HepG2 (cell line): ENCODE results near the gene FAM229B. TPM values are rescaled to one million over a fixed set of nuclear protein-coding genes. Genes with fewer than 3 reads are reported as not detected.
A peak's percentile ranks its signal among the peaks of the same experiment; 100 is the strongest.

Source experiments
- ELF1 ChIP-seq: sonication (generic); formaldehyde crosslinking; IDR thresholded peaks from 2 replicates; pipeline ENCODE4 v1.4.0; 2020; ENCODE audit warnings: missing genetic modification reagents
- IRX3 ChIP-seq: sonication (generic); formaldehyde crosslinking; IDR thresholded peaks from 2 replicates; pipeline ENCODE4 v1.8.1; 2023; ENCODE audit warnings: mild to moderate bottlenecking, low read depth, missing genetic modification reagents, borderline replicate concordance
- KLF9 ChIP-seq: IDR thresholded peaks from 2 replicates; pipeline ENCODE4 v1.6.1; 2016; ENCODE audit warnings: low read depth
- MIER3 ChIP-seq: IDR thresholded peaks from 2 replicates; pipeline ENCODE4 v1.6.1; 2016; ENCODE audit warnings: missing compliant biosample characterization, borderline replicate concordance
- NCOA5 ChIP-seq: sonication (generic); formaldehyde crosslinking; IDR thresholded peaks from 2 replicates; pipeline ENCODE4 v1.4.0; 2020; ENCODE audit warnings: missing genetic modification reagents
- NKX3-1 ChIP-seq: sonication (generic); formaldehyde crosslinking; IDR thresholded peaks from 2 replicates; pipeline ENCODE4 v1.5.0; 2020; ENCODE audit warnings: missing genetic modification reagents
- PHF21A ChIP-seq: sonication (generic); formaldehyde crosslinking; IDR thresholded peaks from 2 replicates; pipeline ENCODE4 v1.5.0; 2020; ENCODE audit warnings: mild to moderate bottlenecking, missing genetic modification reagents
- POGZ ChIP-seq: sonication (generic); formaldehyde crosslinking; IDR thresholded peaks from 2 replicates; pipeline ENCODE4 v1.4.0; 2020; ENCODE audit warnings: mild to moderate bottlenecking, missing genetic modification reagents
- SCMH1 ChIP-seq: sonication (generic); formaldehyde crosslinking; IDR thresholded peaks from 2 replicates; pipeline ENCODE4 v1.9.0; 2021; ENCODE audit warnings: missing genetic modification reagents, mild to moderate bottlenecking, borderline replicate concordance
- SNAI1 ChIP-seq: sonication (generic); formaldehyde crosslinking; IDR thresholded peaks from 2 replicates; pipeline ENCODE4 v1.5.0; 2020; ENCODE audit warnings: mild to moderate bottlenecking, missing genetic modification reagents, borderline replicate concordance
- ZNF205 ChIP-seq: IDR thresholded peaks from 2 replicates; pipeline ENCODE4 v1.6.1; 2018; ENCODE audit warnings: missing biosample characterization, missing genetic modification reagents
- ZNF256 ChIP-seq: sonication (generic); formaldehyde crosslinking; conservative IDR thresholded peaks from 2 replicates; pipeline ENCODE4 v1.4.0; 2020; ENCODE audit warnings: missing genetic modification reagents
- ZNF292 ChIP-seq: sonication (generic); formaldehyde crosslinking; IDR thresholded peaks from 2 replicates; pipeline ENCODE4 v1.8.1; 2022; ENCODE audit warnings: mild to moderate bottlenecking, low read depth, missing genetic modification reagents, borderline replicate concordance
- ZNF446 ChIP-seq: sonication (generic); formaldehyde crosslinking; IDR thresholded peaks from 2 replicates; pipeline ENCODE4 v1.5.0; 2020; ENCODE audit warnings: mild to moderate bottlenecking, missing genetic modification reagents
- ZNF777 ChIP-seq: sonication (generic); formaldehyde crosslinking; IDR thresholded peaks from 2 replicates; pipeline ENCODE4 v1.4.0; 2020; ENCODE audit warnings: missing genetic modification reagents
- polyA plus RNA-seq, 8 experiments: library from polyadenylated mRNA; depleted of rRNA in 3 of 8; stranded (reverse) in 7 of 8; unstranded in 1 of 8; fragments of >200 nt; fragmentation: Illumina TruSeq in 4 of 8; extraction: Trizol in 4 of 8; gene quantifications; 2 replicates each; pipeline versions ENCODE4 v1.2.1 to v1.2.3, GENCODE V29; 2011 to 2016; ENCODE audit warnings: low read depth in 4 of 8, missing spikeins in 1 of 8, mixed read lengths in 1 of 8; ENCODE audit not compliant: insufficient read depth in 1 of 8
- total RNA-seq, 5 experiments: library from RNA; depleted of rRNA; stranded (reverse); fragments of >200 nt; fragmentation: Illumina TruSeq; extraction: Trizol; gene quantifications; 2 replicates each; pipeline ENCODE4 v1.2.3, GENCODE V29; 2016; ENCODE audit warnings: low read depth in 1 of 5
- TF ChIP-seq, protein P1 (sequence below): IDR thresholded peaks from 2 replicates; pipeline ENCODE4 v1.6.1; 2016; ENCODE audit warnings: low read depth, borderline replicate concordance
- TF ChIP-seq, protein P2 (sequence below): sonication (generic); formaldehyde crosslinking; IDR thresholded peaks from 2 replicates; pipeline ENCODE4 v1.4.0; 2020; ENCODE audit warnings: missing genetic modification reagents, borderline replicate concordance
- TF ChIP-seq, protein P3 (sequence below): sonication (generic); formaldehyde crosslinking; IDR thresholded peaks from 2 replicates; pipeline ENCODE4 v1.8.1; 2022; ENCODE audit warnings: low read depth, mild to moderate bottlenecking, missing genetic modification reagents
- TF ChIP-seq, protein P4 (sequence below): sonication (generic); formaldehyde crosslinking; IDR thresholded peaks from 2 replicates; pipeline ENCODE4 v1.4.0; 2020; ENCODE audit warnings: missing genetic modification reagents, borderline replicate concordance

The FAM229B gene
- total and polyA plus RNA-seq, 2 of the 13 experiments (the other 11 are each of a cell fraction or from before 2014, with no cell fraction given): 11.3 to 19.5 TPM

DNA sequence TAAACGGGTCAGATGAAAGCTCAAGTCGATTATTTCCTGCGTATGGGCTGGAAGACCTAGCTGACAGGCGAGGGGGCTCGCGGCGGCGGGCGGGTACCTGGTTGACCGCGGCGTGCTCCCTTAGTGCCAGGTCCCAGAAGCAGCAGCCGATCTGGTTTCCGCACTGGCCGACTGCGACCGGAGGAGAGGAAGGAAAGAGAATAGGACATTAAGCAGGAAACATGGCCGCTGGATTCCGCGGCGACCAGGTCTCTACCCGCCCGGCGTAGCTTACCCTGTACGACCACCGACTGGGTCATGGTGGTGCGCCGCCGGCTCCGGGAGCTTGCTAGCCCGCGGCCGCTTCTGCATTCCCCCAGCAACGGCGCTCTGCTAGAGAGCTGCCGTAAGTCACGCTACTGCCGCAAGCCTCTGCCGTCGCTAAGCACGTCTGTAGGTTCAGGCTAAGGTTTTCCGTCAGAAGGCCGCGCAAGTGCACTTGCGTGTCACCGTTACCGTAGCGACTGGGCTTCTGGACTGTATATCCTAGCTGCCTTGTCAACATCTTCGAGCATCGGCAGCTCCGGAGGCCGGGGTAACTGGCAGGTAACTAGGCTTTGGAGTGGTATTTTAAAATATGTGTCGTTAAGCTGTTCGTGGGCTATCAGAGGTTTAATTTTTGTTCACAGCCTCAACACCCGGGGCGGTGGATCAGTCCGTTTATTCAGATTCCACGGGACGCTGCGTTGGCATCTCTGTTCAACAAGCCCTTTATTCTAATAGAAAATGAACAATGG, at the start of gene FAM229B, which contains the start of gene TUBE1 (continued):
- no peak for TF ChIP-seq NCOA5 (CRISPR knock-in tag)
- TF ChIP-seq SNAI1: 0 out of 2 replicates have a peak, but pooled peaks have one; percentile 78
- TF ChIP-seq, protein P1, sequence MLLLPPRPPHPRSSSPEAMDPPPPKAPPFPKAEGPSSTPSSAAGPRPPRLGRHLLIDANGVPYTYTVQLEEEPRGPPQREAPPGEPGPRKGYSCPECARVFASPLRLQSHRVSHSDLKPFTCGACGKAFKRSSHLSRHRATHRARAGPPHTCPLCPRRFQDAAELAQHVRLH: peak; percentile 94
- peak; percentile 64; the same call in 1 of the 2 replicates for TF ChIP-seq PHF21A (CRISPR knock-in tag)
- no peak; the same call in 1 of the 2 replicates for TF ChIP-seq ZNF256 (CRISPR knock-in tag)
- TF ChIP-seq ZNF446 (CRISPR knock-in tag): no peak
- peak; percentile 85 for TF ChIP-seq POGZ (CRISPR knock-in tag)
- peak; percentile 85; the same call in 1 of the 2 replicates for TF ChIP-seq IRX3 (CRISPR knock-in tag)
- TF ChIP-seq NKX3-1 (CRISPR knock-in tag): no peak
- peak; percentile 77 for TF ChIP-seq ELF1 (CRISPR knock-in tag)
- peak; percentile 84 for TF ChIP-seq ZNF777
- TF ChIP-seq MIER3 (CRISPR knock-in tag): peak; percentile 81
- TF ChIP-seq, protein P2, sequence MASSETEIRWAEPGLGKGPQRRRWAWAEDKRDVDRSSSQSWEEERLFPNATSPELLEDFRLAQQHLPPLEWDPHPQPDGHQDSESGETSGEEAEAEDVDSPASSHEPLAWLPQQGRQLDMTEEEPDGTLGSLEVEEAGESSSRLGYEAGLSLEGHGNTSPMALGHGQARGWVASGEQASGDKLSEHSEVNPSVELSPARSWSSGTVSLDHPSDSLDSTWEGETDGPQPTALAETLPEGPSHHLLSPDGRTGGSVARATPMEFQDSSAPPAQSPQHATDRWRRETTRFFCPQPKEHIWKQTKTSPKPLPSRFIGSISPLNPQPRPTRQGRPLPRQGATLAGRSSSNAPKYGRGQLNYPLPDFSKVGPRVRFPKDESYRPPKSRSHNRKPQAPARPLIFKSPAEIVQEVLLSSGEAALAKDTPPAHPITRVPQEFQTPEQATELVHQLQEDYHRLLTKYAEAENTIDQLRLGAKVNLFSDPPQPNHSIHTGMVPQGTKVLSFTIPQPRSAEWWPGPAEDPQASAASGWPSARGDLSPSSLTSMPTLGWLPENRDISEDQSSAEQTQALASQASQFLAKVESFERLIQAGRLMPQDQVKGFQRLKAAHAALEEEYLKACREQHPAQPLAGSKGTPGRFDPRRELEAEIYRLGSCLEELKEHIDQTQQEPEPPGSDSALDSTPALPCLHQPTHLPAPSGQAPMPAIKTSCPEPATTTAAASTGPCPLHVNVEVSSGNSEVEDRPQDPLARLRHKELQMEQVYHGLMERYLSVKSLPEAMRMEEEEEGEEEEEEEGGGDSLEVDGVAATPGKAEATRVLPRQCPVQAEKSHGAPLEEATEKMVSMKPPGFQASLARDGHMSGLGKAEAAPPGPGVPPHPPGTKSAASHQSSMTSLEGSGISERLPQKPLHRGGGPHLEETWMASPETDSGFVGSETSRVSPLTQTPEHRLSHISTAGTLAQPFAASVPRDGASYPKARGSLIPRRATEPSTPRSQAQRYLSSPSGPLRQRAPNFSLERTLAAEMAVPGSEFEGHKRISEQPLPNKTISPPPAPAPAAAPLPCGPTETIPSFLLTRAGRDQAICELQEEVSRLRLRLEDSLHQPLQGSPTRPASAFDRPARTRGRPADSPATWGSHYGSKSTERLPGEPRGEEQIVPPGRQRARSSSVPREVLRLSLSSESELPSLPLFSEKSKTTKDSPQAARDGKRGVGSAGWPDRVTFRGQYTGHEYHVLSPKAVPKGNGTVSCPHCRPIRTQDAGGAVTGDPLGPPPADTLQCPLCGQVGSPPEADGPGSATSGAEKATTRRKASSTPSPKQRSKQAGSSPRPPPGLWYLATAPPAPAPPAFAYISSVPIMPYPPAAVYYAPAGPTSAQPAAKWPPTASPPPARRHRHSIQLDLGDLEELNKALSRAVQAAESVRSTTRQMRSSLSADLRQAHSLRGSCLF (CRISPR knock-in tag): no peak; the same call in 1 of the 2 replicates
- TF ChIP-seq, protein P3, sequence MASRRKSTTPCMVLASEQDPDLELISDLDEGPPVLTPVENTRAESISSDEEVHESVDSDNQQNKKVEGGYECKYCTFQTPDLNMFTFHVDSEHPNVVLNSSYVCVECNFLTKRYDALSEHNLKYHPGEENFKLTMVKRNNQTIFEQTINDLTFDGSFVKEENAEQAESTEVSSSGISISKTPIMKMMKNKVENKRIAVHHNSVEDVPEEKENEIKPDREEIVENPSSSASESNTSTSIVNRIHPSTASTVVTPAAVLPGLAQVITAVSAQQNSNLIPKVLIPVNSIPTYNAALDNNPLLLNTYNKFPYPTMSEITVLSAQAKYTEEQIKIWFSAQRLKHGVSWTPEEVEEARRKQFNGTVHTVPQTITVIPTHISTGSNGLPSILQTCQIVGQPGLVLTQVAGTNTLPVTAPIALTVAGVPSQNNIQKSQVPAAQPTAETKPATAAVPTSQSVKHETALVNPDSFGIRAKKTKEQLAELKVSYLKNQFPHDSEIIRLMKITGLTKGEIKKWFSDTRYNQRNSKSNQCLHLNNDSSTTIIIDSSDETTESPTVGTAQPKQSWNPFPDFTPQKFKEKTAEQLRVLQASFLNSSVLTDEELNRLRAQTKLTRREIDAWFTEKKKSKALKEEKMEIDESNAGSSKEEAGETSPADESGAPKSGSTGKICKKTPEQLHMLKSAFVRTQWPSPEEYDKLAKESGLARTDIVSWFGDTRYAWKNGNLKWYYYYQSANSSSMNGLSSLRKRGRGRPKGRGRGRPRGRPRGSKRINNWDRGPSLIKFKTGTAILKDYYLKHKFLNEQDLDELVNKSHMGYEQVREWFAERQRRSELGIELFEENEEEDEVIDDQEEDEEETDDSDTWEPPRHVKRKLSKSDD (CRISPR knock-in tag): 0 out of 2 replicates have a peak, but pooled peaks have one; percentile 18
- no peak for TF ChIP-seq SCMH1 (CRISPR knock-in tag)
- peak; percentile 78 for TF ChIP-seq ZNF205 (CRISPR knock-in tag)
- no peak for TF ChIP-seq KLF9 (CRISPR knock-in tag)
- TF ChIP-seq ZNF292 (CRISPR knock-in tag): no peak; the same call in none of the 2 replicates
- TF ChIP-seq, protein P4, sequence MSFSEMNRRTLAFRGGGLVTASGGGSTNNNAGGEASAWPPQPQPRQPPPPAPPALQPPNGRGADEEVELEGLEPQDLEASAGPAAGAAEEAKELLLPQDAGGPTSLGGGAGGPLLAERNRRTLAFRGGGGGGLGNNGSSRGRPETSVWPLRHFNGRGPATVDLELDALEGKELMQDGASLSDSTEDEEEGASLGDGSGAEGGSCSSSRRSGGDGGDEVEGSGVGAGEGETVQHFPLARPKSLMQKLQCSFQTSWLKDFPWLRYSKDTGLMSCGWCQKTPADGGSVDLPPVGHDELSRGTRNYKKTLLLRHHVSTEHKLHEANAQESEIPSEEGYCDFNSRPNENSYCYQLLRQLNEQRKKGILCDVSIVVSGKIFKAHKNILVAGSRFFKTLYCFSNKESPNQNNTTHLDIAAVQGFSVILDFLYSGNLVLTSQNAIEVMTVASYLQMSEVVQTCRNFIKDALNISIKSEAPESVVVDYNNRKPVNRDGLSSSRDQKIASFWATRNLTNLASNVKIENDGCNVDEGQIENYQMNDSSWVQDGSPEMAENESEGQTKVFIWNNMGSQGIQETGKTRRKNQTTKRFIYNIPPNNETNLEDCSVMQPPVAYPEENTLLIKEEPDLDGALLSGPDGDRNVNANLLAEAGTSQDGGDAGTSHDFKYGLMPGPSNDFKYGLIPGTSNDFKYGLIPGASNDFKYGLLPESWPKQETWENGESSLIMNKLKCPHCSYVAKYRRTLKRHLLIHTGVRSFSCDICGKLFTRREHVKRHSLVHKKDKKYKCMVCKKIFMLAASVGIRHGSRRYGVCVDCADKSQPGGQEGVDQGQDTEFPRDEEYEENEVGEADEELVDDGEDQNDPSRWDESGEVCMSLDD (CRISPR knock-in tag): peak; percentile 69; the same call in 1 of the 2 replicates
